NCI-H526 treated with DMSO at 0.1 percent for 48 hours (cell line): ENCODE measurements around the gene ARL15.

ENCODE experiments used
- DNase-seq: peaks from one replicate; lab custom pipeline; 2025; lab: John Stamatoyannopoulos, UW

ARL15 gene

GRCh38 chr5:54205453-54205852 lies 104.9 kb downstream of the ARL15 start:
- no peak for DNase-seq

GRCh38 chr5:54197018-54197417 lies 113.4 kb downstream of the ARL15 start:
- no peak for DNase-seq

DNA sequence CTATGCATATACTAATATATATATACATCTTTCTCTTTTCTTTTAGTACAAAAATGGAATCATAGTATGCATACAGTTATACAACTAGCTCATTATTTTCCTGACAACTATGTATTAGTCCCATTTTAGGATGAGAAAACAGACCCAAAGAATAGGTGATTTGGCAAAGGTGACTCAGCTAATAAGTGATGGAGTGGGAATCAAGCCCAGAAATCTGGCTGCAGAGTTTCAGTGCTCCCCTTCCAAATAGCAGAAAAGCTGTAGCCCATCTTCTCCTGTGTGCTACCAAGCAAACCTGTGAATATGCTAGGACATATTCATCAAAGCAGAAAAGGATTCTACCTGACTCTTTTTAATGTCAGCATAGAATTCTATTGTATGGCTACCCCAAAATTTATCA lies 114.7 kb downstream of the ARL15 start:
- no peak for DNase-seq

GRCh38 chr5:54194318-54194717 lies 116.1 kb downstream of the ARL15 start:
- DNase-seq = no peak

DNA sequence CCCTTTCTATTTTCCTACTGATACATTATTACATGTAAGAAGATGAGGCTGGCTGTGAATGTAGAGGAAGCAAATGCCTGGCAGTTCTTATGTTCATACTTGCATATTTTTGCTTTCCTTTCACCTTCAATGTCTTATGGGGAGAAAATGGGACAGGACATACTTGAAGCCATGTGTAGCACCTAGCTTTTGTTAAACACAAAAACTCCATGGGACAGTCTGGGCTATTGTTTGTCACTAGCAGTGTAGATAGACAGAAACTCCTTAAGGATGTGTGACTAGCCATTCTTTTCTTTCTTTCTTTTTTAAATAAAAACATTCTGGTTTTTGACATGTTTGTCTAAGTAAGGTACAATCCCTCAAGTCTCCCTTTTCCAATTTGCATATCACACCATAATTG lies 122.7 kb downstream of the ARL15 start:
- peak; percentile 18 for DNase-seq

DNA sequence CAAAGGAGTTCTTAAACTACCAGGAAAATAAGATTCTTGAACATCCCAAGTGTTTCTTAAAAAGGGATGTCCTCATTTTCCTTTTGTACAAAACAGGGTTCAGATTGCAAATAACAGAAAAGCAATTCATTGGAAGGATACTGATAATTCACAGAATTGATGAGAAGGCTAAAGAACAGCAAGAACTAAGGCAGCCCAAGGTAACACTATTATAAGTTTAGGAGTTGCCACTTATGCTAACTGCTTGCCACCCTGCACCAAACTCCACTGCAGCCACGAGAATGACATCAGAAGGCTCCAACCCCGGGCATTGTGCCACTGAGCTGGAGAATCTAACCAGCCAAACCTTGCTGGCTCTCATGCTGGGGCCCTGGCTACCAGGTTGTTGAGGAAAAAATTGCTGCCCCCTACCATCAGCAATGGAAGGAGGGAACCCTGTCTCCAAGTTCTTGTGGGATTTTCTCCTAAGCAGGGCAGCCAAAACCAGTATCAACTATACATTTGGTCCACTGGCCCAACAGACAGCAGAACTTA lies 123.4 kb downstream of the ARL15 start:
- no peak for DNase-seq

GRCh38 chr5:54186108-54186507 lies 124.3 kb downstream of the ARL15 start:
- DNase-seq = no peak

DNA sequence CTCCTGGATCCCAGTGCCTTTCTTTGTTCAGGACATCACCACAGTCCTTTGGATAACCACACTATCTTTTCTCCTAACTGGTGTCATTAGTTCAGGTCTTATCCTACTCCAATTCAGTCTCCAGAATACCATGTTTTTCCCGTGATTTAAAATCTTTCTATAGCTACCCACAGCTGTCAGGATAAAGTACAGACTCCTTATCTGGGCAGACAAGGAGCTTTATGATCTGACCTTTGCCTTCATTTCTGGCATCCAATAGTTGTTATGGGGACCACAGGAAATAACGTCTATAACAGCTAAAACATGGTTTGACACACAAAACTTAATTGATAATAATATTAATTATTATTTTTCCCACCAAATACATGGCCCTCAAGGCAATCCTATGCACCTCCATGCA lies 125.6 kb downstream of the ARL15 start:
- no peak for DNase-seq

GRCh38 chr5:54180630-54181031 lies 129.7 kb downstream of the ARL15 start:
- DNase-seq = no peak

DNA sequence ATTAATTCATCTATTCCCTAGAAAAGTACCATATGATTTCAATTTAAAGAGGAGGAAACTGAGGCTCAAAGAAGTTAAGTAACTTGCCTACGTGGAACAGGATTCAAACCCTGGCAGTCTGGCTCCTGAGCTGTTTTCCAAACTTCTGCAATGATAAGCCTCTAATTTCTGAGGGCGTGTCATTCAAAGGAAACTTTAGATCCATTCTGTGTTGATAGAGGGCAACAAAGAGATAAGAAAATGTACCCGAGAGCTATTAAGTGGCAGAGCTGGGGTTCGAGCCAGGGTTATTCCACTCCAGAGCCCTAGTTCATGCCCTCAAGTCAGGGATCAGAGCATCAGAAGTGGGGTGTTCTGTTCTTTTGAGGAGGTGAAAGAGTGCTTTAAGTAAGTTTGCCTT lies 131.4 kb downstream of the ARL15 start:
- DNase-seq = no peak

GRCh38 chr5:54178207-54178606 lies 132.2 kb downstream of the ARL15 start:
- no peak for DNase-seq

GRCh38 chr5:54177058-54177457 lies 133.3 kb downstream of the ARL15 start:
- DNase-seq = no peak

DNA sequence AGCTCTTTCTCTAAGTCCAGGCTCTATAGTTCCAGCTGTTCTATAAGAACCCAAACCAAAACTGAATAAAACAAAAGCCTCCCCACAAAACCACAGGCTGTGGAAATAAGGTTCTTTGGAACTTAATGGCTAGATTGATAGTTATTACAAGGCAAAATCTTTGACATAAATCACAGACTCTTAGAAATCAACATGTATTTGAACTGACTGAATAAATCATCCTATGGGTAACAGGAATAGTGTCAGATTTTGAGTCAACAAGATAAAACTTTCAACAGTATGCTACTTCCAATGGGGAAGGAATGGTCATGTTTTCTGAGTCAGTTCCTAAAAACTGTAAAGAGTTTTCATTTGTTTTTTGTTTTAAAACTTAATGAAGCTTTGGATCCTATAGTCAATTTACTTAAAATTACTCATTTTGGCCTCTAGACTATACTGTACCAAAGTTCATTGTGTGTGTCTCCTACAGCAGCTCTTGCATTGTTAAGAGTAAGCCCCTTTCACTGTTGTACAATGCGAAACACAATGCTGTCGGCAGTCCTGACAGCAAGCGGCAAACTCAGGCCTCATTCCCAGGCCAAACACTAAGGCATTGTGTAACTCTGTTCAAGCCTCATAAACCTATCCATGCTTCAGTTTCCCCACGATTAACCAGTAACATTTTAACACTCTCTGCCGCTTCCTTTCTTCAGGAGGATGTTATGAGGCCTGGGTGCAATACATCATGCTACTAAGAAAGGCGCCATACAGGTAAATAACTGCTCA lies 134.1 kb downstream of the ARL15 start:
- no peak for DNase-seq

GRCh38 chr5:54173251-54173650 lies 137.1 kb downstream of the ARL15 start:
- no peak for DNase-seq

DNA sequence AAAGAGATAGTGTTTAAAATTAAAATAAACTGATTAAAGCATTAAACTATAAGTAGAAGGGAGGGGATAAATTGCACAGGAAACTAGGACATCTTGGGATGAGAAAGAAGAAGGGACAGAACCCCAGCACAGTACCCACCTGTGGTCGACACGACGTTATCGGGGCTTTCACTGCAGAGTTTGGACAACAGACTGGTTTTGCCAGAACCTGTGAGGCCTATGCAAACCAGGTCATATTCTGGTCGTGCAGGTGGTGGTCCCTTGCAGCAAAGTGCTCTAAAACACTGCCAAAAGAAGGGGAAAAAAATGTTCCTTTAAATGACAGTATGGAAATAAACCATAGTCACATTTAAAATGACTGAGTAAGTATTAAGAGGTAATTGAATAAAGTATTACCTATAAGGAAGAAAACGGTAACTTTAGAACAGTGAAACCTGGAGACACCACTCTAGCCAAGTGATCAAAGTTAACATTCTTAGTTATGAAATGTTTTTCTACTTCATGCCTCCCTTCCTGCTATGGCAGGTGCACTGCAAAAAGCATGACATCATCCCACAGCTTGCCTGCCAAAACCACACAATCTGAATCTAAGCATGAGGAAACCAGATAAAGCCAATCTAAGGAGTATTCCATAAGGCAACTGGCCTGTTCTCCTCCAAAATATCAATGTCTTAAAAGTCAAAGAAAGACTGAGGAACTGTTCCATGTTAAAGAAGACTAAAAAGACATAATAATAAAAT lies 138.6 kb downstream of the ARL15 start:
- DNase-seq = no peak

DNA sequence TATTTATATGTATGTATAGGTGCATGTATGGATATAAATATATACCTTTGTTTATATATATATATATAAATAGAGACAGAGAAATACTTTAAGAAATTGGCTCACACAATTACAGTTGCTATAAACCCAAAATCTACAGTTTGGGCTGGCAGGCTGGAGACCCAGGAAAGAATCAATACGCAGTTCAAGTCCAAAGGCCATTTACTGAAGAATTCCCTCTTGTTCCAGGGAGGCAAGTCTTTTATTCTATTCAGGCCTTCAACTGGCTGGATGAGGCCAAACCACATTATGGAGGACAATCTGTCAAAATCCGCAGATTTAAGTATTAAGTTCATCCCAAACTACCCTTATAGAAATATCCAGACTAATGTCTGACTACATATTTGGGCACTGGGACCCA lies 144.7 kb downstream of the ARL15 start:
- no peak for DNase-seq

DNA sequence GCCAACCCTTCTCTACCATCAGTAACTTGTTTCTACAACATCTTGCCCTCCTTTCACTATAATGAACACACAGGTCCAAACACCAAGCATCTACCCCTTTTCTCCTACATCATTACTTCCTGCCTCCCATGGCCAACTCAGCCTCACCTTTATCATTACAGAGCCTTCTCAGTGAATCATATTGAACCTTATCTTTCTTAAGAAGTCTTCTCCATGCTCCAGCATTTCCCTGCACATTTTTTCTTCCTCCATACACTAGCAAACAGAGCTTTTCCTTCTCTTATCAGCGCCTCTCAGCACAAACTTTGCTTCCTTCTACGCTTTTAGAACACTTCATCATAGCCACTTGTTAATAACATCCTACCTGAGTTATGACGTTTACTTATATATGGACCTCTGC lies 148.2 kb downstream of the ARL15 start:
- DNase-seq = no peak

- DNase-seq = no peak
Measured at GRCh38 chr5:54160329-54160728, 150.0 kb downstream of the ARL15 start.

GRCh38 chr5:54159893-54160195 lies 150.5 kb downstream of the ARL15 start:
- no peak for DNase-seq

GRCh38 chr5:54159153-54159892 lies 151.1 kb downstream of the ARL15 start:
- DNase-seq = no peak

- DNase-seq = peak; percentile 52
Measured at GRCh38 chr5:54156577-54156976, 153.8 kb downstream of the ARL15 start.

GRCh38 chr5:54150841-54151240 lies 159.5 kb downstream of the ARL15 start:
- DNase-seq = no peak

GRCh38 chr5:54148858-54149257 lies 161.5 kb downstream of the ARL15 start:
- DNase-seq = no peak
